ENCODE results near the gene OBP2B. TPM values are rescaled to one million over a fixed set of nuclear protein-coding genes. Genes with fewer than 3 reads are reported as not detected.

OBP2B gene
- total and polyA plus RNA-seq, 2 experiments from 2014 or later, result not detected

- H3K27me3 Mint-ChIP-seq (ENCODE audit: insufficient read depth, low read depth, poor library complexity), result peaks cover 26% of the 10 kb centered on the region
- TF ChIP-seq POLR2AphosphoS5 (IDR thresholded peaks at IDR 0.05; ENCODE audit: low read depth), result no peak
- TF ChIP-seq JUNB (IDR thresholded peaks at IDR 0.05; ENCODE audit: unreplicated experiment), result no peak
- TF ChIP-seq EZH2phosphoT487 (IDR thresholded peaks at IDR 0.05; ENCODE audit: unreplicated experiment), result no peak
- Histone ChIP-seq H3K4me1 (ENCODE audit: insufficient read depth) (no peaks in the 10 kb centered on the region), H4K20me1 (replicated peaks; ENCODE audit: insufficient read depth) (no peaks in the 10 kb centered on the region), H3K9me2 (ENCODE audit: insufficient read depth) (no peaks in the 10 kb centered on the region), H3K4me2 (no peak overlapping the region), H3K4me3 (no peak overlapping the region), H2AFZ (no peak overlapping the region), H3K27me3 (ENCODE audit: insufficient read depth) (peaks cover 20% of the 10 kb centered on the region; the same call in 1 of the 2 replicates), H3K79me2 (replicated peaks; ENCODE audit: insufficient read depth) (no peaks in the 10 kb centered on the region), H3K27ac (ENCODE audit: low read depth) (no peak overlapping the region), H3K36me3 (ENCODE audit: insufficient read depth) (no peaks in the 10 kb centered on the region), H3F3A (replicated peaks; ENCODE audit: low read depth) (no peaks in the 10 kb centered on the region)
- H3K4me3 Mint-ChIP-seq, result no peak overlapping the region
- no peaks in the 10 kb centered on the region for H3K36me3 Mint-ChIP-seq (ENCODE audit: low read depth)
- DNase-seq (ENCODE audit: low spot score), result no peak
- no peaks in the 10 kb centered on the region; the same call in 2 of the 3 replicates for H3K9me3 Mint-ChIP-seq
- no peak for ATAC-seq
- H3K4me1 Mint-ChIP-seq, result peaks cover 2% of the 10 kb centered on the region; the same call in 1 of the 3 replicates
- H3K27ac Mint-ChIP-seq, result no peak overlapping the region
Measured at GRCh38 chr9:133202688-133203453, 6.2 kb downstream of the OBP2B start.

GRCh38 chr9:133202145-133202513 is 6.9 kb downstream of the OBP2B start:
- no peaks in the 10 kb centered on the region for H3K4me1 ChIP-seq (ENCODE audit: insufficient read depth)
- no peak overlapping the region for H2AFZ ChIP-seq
- peaks cover 20% of the 10 kb centered on the region; the same call in 1 of the 2 replicates for H3K27me3 ChIP-seq (ENCODE audit: insufficient read depth)
- no peak overlapping the region for H3K4me2 ChIP-seq
- Mint-ChIP-seq H3K36me3 (ENCODE audit: low read depth) (no peaks in the 10 kb centered on the region), H3K4me3 (no peak overlapping the region), H3K9me3 (no peaks in the 10 kb centered on the region; the same call in 2 of the 3 replicates), H3K27me3 (ENCODE audit: insufficient read depth, low read depth, poor library complexity) (peaks cover 26% of the 10 kb centered on the region), H3K4me1 (peaks cover 2% of the 10 kb centered on the region; the same call in 1 of the 3 replicates), H3K27ac (no peak overlapping the region)
- TF ChIP-seq JUNB (IDR thresholded peaks at IDR 0.05; ENCODE audit: unreplicated experiment) (no peak), STAT1 (IDR thresholded peaks at IDR 0.05; ENCODE audit: unreplicated experiment) (no peak), EZH2phosphoT487 (IDR thresholded peaks at IDR 0.05; ENCODE audit: unreplicated experiment) (no peak), POLR2AphosphoS5 (IDR thresholded peaks at IDR 0.05; ENCODE audit: low read depth) (no peak)
- H3K9me2 ChIP-seq (ENCODE audit: insufficient read depth), result no peaks in the 10 kb centered on the region
- DNase-seq (ENCODE audit: low spot score), result no peak
- H3F3A ChIP-seq (replicated peaks; ENCODE audit: low read depth), result no peaks in the 10 kb centered on the region
- no peak overlapping the region for H3K27ac ChIP-seq (ENCODE audit: low read depth)
- H3K4me3 ChIP-seq, result no peak overlapping the region
- no peaks in the 10 kb centered on the region for H3K36me3 ChIP-seq (ENCODE audit: insufficient read depth)
- ATAC-seq, result no peak
- H4K20me1 ChIP-seq (replicated peaks; ENCODE audit: insufficient read depth), result no peaks in the 10 kb centered on the region
- H3K79me2 ChIP-seq (replicated peaks; ENCODE audit: insufficient read depth), result no peaks in the 10 kb centered on the region

DNA sequence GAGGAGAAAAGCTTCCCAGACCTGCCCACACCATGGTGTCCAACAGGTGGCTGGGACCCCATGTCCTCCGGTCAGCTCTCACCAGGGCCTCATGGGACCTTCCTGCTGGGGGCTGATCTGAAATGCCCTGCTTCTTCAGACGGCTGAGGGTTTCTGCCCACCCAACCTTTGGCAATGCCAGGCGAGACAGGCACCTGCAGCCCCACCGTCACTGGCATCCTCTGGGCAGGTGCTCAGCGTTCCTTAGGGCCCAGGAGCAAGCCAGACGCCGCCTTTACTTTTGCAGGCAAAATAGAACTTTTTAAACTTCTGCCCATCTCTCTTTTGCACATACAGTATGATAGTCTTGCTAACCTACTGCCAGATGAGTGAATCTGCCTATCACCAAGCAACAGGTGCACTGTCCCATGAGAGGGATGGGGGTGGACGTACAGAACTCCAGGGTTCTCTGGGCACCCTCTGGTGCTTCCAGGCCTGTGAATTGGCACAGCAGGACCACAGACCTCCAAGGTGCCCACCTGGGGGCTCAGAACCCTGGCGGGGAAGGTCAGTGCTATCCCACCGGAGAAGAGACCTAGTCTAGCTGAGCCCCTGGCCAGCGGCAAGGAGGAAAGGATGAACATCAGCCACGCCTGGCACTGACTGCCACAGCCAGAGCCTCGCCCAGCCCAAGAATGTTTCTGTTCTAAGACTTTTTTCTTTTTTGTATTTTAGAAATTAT is 7.5 kb downstream of the OBP2B start:
- H3K4me2 ChIP-seq, result no peak overlapping the region
- Mint-ChIP-seq H3K4me1 (peaks cover 2% of the 10 kb centered on the region; the same call in 1 of the 3 replicates), H3K27ac (no peak overlapping the region), H3K9me3 (no peaks in the 10 kb centered on the region; the same call in 2 of the 3 replicates), H3K27me3 (ENCODE audit: insufficient read depth, low read depth, poor library complexity) (peaks cover 26% of the 10 kb centered on the region), H3K36me3 (ENCODE audit: low read depth) (no peaks in the 10 kb centered on the region), H3K4me3 (no peak overlapping the region)
- H3K4me3 ChIP-seq, result no peak overlapping the region
- H3K27me3 ChIP-seq (ENCODE audit: insufficient read depth), result peaks cover 18% of the 10 kb centered on the region; the same call in 1 of the 2 replicates
- no peak overlapping the region for H3K27ac ChIP-seq (ENCODE audit: low read depth)
- no peaks in the 10 kb centered on the region for H3K9me2 ChIP-seq (ENCODE audit: insufficient read depth)
- ATAC-seq (no peak), DNase-seq (ENCODE audit: low spot score) (no peak)
- no peak overlapping the region for H2AFZ ChIP-seq
- no peaks in the 10 kb centered on the region for H3K36me3 ChIP-seq (ENCODE audit: insufficient read depth)
- H3F3A ChIP-seq (replicated peaks; ENCODE audit: low read depth), result no peaks in the 10 kb centered on the region
- no peaks in the 10 kb centered on the region for H3K79me2 ChIP-seq (replicated peaks; ENCODE audit: insufficient read depth)
- no peaks in the 10 kb centered on the region for H3K4me1 ChIP-seq (ENCODE audit: insufficient read depth)
- H4K20me1 ChIP-seq (replicated peaks; ENCODE audit: insufficient read depth), result no peaks in the 10 kb centered on the region
- TF ChIP-seq NANOG (IDR thresholded peaks at IDR 0.05; ENCODE audit: borderline replicate concordance), result no peak
- no peak for TF ChIP-seq REST (IDR thresholded peaks at IDR 0.05; ENCODE audit: unreplicated experiment)
- no peak for TF ChIP-seq POLR2AphosphoS5 (IDR thresholded peaks at IDR 0.05; ENCODE audit: low read depth)
- no peak for TF ChIP-seq STAT1 (IDR thresholded peaks at IDR 0.05; ENCODE audit: unreplicated experiment)
- TF ChIP-seq, protein P1, sequence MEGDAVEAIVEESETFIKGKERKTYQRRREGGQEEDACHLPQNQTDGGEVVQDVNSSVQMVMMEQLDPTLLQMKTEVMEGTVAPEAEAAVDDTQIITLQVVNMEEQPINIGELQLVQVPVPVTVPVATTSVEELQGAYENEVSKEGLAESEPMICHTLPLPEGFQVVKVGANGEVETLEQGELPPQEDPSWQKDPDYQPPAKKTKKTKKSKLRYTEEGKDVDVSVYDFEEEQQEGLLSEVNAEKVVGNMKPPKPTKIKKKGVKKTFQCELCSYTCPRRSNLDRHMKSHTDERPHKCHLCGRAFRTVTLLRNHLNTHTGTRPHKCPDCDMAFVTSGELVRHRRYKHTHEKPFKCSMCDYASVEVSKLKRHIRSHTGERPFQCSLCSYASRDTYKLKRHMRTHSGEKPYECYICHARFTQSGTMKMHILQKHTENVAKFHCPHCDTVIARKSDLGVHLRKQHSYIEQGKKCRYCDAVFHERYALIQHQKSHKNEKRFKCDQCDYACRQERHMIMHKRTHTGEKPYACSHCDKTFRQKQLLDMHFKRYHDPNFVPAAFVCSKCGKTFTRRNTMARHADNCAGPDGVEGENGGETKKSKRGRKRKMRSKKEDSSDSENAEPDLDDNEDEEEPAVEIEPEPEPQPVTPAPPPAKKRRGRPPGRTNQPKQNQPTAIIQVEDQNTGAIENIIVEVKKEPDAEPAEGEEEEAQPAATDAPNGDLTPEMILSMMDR (conservative IDR thresholded peaks at IDR 0.05; ENCODE audit: low read depth in 2 of 2), result no peak
- TF ChIP-seq ZNF114 (CRISPR knock-in tag; IDR thresholded peaks at IDR 0.05), result no peak
- TF ChIP-seq EZH2 (IDR thresholded peaks at IDR 0.05; ENCODE audit: low read depth, unreplicated experiment), result no peak

All from GM23338 (cell line).